ENCODE data around the gene ARVCF.

Gene ARVCF

GRCh38 chr22:19972652-19973550 is 43.7 kb downstream of the ARVCF start:
- no peak for DNase-seq (ENCODE audit: low read depth)

GRCh38 chr22:19972251-19972650 is 44.4 kb downstream of the ARVCF start:
- no peak for DNase-seq (ENCODE audit: low read depth)

- no peak for DNase-seq (ENCODE audit: low read depth)
These were observed 45.1 kb downstream of the ARVCF start for GRCh38 chr22:19971276-19972124.

GRCh38 chr22:19970479-19971275 is 45.9 kb downstream of the ARVCF start:
- DNase-seq (ENCODE audit: low read depth), result peak; percentile 66

- DNase-seq (ENCODE audit: low read depth), result no peak
These were observed 46.6 kb downstream of the ARVCF start for GRCh38 chr22:19970031-19970478.

DNA sequence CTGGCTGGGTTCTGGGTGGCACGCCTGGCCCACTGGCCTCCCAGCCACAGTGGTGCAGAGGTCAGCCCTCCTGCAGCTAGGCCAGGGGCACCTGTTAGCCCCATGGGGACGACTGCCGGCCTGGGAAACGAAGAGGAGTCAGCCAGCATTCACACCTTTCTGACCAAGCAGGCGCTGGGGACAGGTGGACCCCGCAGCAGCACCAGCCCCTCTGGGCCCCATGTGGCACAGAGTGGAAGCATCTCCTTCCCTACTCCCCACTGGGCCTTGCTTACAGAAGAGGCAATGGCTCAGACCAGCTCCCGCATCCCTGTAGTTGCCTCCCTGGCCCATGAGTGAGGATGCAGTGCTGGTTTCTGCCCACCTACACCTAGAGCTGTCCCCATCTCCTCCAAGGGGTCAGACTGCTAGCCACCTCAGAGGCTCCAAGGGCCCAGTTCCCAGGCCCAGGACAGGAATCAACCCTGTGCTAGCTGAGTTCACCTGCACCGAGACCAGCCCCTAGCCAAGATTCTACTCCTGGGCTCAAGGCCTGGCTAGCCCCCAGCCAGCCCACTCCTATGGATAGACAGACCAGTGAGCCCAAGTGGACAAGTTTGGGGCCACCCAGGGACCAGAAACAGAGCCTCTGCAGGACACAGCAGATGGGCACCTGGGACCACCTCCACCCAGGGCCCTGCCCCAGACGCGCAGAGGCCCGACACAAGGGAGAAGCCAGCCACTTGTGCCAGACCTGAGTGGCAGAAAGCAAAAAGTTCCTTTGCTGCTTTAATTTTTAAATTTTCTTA is 47.3 kb downstream of the ARVCF start:
- no peak for DNase-seq (ENCODE audit: low read depth)

- DNase-seq (ENCODE audit: low read depth), result no peak
These were observed 48.2 kb downstream of the ARVCF start for GRCh38 chr22:19968450-19968891.

DNA sequence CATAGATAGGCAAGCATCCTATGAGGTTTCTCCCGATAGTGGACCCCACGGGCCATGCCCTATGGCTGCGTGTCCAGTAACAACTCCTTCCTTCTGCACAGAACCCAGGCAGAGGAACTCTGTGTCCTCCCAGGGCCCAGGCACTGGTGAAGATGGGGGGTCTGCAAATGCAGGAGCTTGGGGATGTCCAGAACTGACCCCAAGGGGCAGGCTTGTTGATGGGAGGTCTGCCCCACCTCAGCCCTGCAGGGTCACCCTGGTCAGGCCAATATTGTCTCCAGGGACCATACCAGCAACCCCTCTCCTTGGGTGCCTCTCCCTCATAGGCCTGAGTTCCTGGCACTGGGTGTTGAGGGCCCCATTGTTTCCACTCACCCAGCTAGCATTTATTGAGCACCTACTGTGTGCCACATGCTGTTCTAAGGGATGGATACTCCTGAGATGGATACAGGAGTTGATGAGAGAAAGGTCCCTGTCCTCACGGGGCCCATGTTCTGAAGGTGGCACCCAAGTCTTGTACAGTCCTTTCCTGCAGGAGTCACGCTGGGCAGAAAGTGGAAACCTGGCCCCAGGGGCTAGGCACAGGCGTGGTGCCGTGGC is 48.7 kb downstream of the ARVCF start:
- no peak for DNase-seq (ENCODE audit: low read depth)

- DNase-seq (ENCODE audit: low read depth), result no peak
These were observed 49.5 kb downstream of the ARVCF start for GRCh38 chr22:19966908-19967750.

DNA sequence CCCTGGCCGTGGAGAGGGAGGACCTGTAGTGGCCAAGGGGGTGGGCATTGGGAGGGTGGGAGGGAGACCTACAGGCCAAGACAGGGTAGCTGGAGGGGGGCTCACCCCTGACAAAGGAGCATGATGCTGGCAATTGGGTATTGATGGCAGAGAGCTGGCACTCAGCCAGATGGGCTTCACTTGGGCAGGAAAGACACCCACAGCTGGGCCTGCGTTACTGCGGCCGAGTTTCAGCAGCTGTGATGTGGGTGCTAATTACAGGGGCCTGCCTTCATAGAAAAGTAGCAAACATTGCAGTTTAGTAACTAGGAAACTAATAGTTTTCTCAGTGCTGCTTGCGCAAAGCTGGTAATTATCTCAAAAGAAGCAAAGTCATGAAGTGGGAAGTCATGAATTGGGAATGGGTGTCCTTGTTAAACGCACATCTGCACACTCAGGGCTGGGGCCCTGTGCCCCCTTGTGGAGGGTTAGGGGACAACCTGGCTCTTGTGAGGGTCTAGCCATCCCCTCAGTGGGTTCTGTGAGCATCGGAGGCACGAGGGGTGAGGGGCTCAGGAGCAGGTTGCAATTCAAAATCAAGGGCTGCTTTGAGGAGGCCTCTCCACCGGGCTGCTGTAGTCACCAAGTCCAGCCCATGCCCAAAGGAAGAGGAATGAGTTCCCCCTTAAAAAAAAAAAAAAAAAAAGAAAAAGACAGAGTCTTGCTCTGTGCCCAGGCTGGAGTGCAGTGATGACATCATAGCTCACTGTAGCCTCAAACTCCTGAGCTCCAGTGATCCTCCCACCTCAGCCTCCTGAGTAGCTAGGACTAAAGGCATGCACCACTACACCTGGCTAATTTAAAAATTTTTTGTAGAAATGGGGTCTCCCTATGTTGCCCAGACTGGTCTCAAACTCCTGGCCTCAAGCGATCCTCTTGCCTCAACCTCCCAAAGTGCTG is 50.6 kb downstream of the ARVCF start:
- DNase-seq (ENCODE audit: low read depth), result no peak

GRCh38 chr22:19964701-19965386 is 51.8 kb downstream of the ARVCF start:
- no peak for DNase-seq (ENCODE audit: low read depth)

DNA sequence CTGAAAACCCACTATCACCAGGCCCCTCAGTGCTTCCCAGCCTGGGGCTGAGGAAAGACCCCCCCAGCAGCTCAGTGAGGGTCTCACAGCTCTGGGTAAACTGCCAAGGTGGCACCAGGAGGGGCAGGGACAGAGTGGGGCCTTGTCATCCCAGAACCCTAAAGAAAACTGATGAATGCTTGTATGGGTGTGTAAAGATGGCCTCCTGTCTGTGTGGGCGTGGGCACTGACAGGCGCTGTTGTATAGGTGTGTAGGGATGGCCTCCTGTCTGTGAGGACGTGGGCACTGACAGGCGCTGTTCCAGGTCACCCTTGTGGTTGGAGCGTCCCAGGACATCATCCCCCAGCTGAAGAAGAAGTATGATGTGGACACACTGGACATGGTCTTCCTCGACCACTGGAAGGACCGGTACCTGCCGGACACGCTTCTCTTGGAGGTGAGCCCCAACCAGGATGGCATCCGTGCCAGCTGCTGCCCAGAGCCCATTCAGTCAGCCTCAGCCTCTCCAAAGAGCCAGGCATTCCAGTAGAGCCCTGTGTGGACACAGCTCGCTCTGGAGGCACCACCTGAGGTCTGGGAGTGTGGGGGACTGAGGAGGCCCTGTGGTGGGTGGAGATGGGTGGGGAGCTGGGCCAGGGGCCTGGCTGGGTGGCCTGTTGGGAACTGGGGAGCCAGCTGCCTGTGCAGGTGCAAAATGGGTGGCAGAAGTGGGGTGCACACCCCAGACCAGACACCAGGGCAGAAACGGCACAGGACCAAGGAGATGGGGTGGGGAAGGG is 52.6 kb downstream of the ARVCF start:
- no peak for DNase-seq (ENCODE audit: low read depth)

DNA sequence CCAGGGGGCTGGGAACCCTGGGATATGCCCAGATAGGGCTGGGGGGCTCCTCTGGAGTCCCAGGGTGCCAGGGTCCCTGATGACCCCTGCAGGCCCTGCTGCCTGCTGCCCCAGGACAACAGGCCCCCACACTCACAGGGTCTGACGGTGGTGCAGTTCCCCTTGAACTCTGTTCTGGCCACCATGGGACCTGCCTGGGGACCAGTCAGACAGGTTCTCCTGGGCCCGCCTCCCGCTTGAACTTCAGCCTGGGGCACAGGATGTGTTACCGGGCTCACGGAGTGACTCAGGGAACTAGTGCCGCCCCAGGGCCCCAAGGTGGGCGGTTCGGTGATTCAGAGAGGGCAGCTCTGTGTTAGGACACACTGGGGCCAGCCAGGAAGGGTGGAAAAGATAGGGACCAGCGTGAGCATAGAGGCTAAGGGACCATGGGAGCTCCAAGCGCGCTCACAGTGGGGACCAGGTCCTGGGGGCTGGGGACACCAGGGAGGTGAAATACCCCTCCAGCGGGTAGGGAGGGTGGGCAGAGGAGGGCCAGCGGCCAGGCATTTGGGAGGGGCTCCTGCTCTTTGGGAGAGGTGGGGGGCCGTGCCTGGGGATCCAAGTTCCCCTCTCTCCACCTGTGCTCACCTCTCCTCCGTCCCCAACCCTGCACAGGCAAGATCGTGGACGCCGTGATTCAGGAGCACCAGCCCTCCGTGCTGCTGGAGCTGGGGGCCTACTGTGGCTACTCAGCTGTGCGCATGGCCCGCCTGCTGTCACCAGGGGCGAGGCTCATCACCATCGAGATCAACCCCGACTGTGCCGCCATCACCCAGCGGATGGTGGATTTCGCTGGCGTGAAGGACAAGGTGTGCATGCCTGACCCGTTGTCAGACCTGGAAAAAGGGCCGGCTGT is 53.5 kb downstream of the ARVCF start:
- no peak for DNase-seq (ENCODE audit: low read depth)

DNA sequence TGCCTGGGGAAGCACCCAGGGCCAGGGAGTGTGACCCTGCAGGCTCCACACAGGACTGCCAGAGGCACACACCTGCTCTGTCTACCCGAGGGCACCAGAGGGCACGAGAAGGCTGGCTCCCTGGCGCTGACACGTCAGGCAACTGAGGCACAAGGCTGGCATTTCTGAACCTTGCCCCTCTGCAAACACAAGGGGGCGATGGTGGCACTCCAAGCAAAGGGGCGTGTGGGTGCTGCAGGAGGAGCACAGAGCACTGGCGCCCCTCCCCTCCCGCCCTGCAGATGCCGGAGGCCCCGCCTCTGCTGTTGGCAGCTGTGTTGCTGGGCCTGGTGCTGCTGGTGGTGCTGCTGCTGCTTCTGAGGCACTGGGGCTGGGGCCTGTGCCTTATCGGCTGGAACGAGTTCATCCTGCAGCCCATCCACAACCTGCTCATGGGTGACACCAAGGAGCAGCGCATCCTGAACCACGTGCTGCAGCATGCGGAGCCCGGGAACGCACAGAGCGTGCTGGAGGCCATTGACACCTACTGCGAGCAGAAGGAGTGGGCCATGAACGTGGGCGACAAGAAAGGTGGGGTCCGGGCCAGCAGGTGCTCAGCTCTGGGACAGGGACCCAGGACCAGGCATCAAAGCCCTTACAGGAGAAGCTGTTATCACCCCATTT is 54.2 kb downstream of the ARVCF start:
- DNase-seq (ENCODE audit: low read depth), result peak; percentile 27

DNA sequence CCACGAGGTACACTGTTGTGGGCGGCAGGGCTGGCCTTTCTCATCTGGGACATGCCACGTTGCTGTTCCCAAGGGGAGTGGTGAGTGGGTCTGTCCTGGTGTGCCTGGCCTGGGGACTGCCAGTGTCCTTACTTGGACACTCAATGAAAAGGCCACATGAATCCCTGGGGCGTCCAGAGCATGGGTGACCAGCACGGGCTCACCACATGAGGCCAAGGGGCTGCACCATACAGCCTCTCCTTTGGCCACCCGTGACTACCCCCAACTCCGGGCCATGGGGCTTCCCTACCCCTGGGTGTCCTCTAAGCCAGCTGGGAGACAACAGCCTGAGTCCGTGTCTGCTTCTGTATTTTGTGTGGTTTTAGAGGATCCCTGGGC is 54.8 kb downstream of the ARVCF start:
- DNase-seq (ENCODE audit: low read depth), result no peak

- DNase-seq (ENCODE audit: low read depth), result no peak
These were observed 55.4 kb downstream of the ARVCF start for GRCh38 chr22:19961201-19961580.

Data from activated gamma-delta T cell treated with anti-CD3 and anti-CD28 coated beads, Interleukin-2, amount 50 U/mL, for 16 hours (primary cell).